GM12865 (cell line): ENCODE data around the gene ADAM22.
A peak's percentile ranks its signal among the peaks of the same experiment; 100 is the strongest.

Source experiments
- DNase-seq: peaks from one replicate; pipeline ENCODE4 v3.0.0; 2010; ENCODE audit warnings: low read depth
- H3K4me3 ChIP-seq: 2 replicates; pipeline ENCODE4 v1.5.1; 2011; ENCODE audit warnings: mild to moderate bottlenecking, low read depth, low read length, control low read depth
- CTCF ChIP-seq: IDR thresholded peaks from 2 replicates; pipeline ENCODE4 v1.5.1; 2011; ENCODE audit warnings: low read length, control low read depth, low read depth, inconsistent platforms; ENCODE audit not compliant: insufficient read depth; ENCODE audit errors: missing control alignments

Gene ADAM22

GRCh38 chr7:88229302-88229995, 295.4 kb downstream of the ADAM22 start:
- no peak for TF ChIP-seq CTCF
- no peak for DNase-seq
- no peak overlapping the region for H3K4me3 ChIP-seq

GRCh38 chr7:88230646-88231045, 296.6 kb downstream of the ADAM22 start:
- TF ChIP-seq CTCF = no peak
- H3K4me3 ChIP-seq = no peak overlapping the region
- DNase-seq = no peak

- H3K4me3 ChIP-seq = no peak overlapping the region
- no peak for TF ChIP-seq CTCF
- no peak for DNase-seq
These were observed 299.8 kb downstream of the ADAM22 start for GRCh38 chr7:88233828-88234227.

GRCh38 chr7:88239852-88240251, 305.8 kb downstream of the ADAM22 start:
- DNase-seq = no peak
- TF ChIP-seq CTCF = no peak
- no peak overlapping the region for H3K4me3 ChIP-seq

- no peak overlapping the region for H3K4me3 ChIP-seq
- TF ChIP-seq CTCF = peak; percentile 53
- DNase-seq = peak; percentile 26
These were observed 309.4 kb downstream of the ADAM22 start for GRCh38 chr7:88243345-88243909.

GRCh38 chr7:88244258-88244657, 310.2 kb downstream of the ADAM22 start:
- no peak for TF ChIP-seq CTCF
- no peak for DNase-seq
- no peak overlapping the region for H3K4me3 ChIP-seq
